ENCODE measurements around the gene TPSAB1.
"Not testable (repeated sequence)": the region's sequence is repeated elsewhere in the genome, so short reads cannot be mapped to it uniquely, and the experiment has no call there.

TPSAB1 gene

DNA sequence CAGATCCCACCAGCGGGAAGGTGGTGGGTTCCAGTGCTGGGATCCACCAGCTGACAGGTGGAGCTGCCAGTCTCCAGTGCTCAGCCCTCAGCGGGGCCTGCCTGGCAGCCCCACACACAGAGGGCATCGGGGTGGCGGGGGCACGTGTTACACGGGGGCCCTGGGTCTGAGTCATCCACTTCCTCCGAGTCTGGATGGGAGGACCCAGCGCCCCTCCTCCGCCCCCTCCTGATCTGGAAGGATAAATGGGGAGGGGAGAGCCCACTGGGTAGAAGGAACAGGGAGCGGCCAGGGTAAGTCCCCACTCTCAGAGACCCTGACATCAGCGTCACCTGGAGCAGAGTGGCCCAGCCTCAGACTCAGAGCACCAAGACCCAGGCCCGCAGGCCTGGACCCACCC, at the start of gene TPSAB1:
TPSAB1 (plus strand) TSS at position 270 of the 400 bp plus-strand sequence. CDS start 234 bp downstream, outside the sequence.
- not testable (repeated sequence) for DNase-seq

DNA sequence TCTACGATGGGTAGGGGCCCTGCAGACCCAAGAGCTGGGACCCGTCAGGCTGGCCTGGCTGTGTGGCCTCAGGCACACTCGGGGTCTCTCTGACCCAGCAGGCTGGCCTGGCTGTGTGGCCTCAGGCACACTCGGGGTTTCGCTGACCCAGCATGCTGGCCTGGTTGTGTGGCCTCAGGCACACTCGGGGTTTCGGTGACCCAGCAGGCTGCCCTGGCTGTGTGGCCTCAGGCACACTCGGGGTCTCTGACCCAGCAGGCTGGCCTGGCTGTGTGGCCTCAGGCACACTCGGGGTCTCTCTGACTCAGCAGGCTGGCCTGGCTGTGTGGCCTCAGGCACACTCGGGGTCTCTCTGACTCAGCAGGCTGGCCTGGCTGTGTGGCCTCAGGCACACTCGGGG, 49.7 kb upstream of the TPSAB1 start:
- not testable (repeated sequence) for DNase-seq

DNA sequence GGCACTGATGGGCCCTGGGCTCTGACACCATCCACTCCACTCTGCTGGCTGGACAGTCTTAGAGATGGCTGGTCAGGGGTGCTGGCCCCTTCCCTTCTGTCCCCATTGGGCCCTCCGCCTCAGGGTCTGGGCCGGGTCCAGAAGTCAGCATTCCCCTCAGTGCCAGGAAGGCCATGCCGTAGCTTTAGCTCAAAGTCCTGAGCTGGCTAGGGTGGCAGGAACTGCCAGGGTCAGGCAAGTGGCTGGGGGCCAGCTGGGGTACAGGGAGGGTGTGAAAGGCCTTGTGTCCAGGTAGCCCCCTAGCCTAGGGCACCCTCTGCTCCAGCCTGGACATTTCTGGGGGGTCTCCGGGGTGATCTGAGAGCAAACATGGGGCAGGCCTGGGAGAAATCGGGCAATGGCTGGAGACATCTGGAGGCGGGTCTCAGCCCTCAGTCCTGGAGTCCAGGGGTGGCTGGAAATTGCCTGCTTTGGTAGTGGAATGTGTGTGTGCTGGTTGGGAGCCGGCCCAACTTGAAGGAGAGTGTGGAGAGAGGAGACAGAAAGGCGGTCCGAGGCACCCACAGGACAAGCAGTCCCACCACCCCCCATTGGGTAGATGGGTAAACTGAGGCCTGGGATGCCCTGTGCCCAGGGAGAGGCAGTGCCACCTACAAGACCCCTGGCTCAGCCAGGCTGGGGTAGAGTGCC, 48.0 kb upstream of the TPSAB1 start:
- DNase-seq, result no peak

DNA sequence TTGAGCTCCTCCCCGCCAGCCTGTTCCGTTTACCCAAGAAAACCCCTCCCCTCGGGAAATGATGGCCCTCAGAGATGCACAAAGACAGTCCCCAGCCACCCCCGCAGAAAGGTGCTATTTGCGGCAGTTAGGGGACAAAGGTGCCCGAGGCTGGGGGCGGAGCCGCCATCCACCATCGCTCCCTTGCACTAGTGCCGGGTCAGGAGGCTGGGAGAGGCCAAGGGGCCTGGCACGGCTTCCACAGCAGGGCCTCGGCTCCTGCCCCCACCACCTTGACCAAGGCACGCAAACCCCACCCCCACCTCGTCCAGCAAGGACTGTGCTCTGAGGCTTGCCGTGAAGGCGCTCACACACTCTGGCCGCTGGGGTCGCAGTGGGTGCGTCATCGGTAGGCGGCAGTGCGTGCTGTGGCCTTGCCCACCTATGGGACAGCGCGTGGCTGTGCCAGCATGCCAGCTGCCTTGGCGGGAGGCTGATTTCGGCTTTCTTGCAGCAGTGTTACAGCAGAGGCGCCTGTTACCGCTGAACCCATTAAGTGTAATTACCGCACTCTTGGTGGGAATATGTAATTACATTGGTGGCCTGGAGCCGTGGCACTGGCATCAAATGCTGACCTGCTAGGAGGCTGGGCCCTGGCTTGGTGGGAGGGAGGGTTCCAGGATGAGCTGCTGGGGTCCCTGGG, 47.2 kb upstream of the TPSAB1 start:
- no peak for DNase-seq

DNA sequence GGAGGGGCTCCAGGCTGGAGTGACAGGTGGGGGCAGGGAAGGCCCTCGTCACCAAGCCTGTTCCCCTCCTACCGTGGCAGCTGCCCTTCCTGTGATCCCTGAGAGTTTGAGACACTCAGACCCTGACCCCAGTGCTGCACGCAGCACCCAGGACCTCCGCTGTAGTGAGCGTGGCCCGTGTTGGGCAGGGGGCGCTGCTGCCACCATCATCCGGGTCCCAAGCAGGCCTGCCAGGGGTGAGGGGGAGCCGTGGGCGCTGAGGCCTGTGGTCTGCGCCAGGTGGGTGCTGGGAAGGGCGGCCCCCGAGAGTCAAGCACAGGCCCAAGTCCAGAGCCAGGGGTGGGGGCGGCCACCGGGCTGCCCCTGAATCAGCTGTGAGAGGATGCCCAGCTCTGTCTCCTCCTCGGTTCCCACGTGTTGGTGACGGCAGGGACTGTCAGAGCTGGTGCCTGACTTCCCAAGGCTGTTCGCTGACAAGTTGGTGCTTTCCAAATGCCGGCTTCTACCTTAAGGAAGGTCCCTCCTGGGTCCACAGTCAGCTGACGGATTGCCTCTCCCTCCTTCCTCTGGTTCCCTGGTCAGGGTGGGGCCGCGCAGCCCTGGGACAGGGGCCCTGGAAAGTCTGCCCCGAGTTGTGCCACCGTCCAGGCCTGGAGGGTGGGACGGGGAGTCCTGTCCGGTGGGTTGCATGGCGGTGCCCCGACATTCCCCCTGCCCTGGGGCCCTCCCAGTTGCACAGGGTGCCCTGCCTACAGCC, 46.5 kb upstream of the TPSAB1 start:
- DNase-seq, result no peak

DNA sequence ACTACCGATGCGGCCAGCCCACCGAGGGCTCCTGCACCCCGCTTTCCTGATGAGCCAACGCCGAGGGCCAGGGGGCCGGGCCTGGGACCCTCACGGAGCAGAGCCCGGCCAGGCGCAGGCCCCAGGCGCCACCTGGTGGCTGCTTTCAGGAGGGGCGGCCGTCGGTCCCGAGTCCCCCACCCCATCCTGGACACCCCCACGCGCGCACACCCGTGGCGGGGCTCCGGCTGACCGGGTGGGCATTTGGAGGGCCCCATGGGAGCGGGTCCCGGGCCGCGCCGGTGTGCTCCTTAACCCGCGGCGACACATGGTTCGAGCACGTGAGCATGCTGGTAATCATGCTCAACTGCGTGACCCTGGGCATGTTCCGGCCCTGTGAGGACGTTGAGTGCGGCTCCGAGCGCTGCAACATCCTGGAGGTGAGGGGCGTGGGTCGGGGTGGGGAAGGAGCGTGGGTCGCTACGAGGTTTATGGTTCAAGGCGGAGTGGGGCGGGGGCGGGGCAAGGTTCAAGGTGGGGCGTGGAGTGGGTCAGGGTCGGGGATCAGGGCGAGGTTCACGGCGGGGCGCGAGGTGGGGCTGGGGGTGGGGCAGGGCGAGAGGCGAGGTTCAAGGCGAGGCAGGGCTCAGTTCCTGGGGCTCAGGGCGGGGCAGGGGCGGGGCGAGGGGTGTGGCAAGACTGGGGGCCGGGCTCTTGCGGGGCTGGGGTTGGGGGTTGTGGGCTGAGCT, 45.7 kb upstream of the TPSAB1 start:
- DNase-seq, result no peak

DNA sequence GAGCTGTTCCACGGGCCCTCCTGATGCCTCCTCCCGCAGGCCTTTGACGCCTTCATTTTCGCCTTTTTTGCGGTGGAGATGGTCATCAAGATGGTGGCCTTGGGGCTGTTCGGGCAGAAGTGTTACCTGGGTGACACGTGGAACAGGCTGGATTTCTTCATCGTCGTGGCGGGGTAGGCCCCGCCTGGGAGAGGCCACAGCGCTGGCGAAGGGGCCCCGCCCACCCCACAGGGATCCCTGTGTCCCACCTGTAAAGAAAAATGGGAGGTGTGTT, 45.2 kb upstream of the TPSAB1 start:
- DNase-seq, result no peak

DNA sequence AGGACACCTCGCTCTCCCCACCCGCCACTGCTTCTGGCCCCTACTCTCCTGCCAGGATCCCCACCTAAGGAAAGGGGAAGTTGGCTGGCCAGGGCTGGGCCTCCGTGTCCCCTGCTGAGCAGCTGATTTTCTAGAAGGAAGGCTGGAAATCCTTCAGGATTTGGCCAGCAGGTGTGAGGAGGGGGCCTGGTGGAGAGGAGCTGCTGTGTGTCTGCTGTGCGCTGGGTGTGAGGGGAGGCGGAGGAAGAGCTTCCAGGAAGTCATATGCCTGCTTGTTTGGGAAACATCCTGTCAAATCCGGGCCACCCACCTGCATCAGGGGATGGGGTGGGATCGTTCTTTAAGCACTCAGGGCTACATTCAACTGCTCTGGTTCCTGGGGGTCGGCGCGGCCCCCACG, 44.0 kb upstream of the TPSAB1 start:
- DNase-seq, result no peak

DNA sequence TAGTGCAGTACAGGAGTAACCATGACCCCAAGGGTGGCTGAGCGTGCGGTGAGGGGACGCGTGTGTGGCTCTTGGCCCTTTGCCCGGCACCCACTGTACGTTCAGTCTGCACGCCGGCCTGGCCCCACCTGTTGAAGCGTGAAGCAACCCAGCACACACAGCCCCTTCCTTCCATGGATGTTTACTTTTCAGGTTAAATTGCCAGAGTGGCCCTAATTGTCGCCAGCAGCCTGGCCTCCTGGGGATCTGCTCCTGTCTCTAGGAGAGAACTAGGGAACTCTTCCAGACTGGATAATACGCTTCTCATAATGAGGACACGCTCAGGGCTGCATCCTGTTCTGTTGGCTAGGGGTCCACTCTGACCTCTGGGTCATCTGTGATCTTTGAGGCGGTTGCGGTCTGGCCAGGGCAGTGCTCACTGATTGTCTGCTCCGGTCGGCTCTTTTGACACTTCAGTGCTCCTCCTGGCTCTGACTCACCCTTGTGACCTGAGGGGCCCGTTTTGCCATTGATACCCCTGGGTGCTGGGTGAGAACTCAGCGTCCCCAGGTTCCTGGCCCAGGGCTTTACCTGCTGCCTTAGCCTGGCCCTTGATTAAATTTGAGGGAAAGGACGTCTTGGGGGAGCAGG, 43.2 kb upstream of the TPSAB1 start:
- DNase-seq, result no peak

DNA sequence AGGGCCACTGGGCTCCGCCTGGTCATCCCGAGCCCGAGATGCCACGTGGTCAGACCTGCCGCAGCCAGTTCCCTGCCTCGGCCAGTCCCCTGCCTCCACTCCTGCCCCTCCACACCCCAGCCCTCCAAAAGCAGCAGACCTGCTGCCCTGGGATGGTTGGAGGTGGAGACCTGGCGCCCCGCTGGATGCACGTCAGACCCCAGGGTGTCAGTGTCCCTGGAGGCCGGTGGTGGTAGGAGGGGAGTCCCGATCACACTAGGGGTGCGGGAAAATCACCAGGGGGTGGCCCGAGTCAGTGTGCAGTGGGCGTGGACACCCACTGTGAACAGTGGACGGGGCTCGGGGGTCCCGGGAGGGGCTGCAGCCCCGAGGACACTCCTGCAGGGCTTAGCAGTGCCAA, 42.3 kb upstream of the TPSAB1 start:
- no peak for DNase-seq

DNA sequence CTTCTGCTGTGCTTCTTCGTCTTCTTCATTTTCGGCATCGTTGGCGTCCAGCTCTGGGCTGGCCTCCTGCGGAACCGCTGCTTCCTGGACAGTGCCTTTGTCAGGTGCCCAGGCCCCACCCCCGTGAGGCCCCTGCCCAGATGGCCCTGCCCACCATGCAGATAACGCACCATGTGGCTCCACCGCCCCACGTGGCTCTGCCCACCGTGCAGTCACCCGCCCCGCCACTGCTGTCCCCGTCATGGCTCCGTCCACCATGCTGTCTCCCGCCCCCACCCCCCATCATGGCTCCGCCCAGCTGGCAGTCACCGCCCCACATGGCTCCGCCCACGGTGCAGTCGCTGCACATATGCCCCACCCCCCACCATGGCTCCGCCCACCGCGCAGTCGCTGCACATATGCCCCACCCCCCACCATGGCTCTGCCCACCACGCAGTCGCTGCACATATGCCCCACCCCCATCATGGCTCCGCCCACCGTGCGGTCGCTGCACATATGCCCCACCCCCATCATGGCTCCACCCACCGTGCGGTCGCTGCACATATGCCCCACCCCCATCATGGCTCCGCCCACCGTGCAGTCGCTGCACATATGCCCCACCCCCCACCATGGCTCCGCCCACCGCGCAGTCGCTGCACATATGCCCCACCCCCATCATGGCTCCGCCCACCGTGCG, 41.7 kb upstream of the TPSAB1 start:
- not testable (repeated sequence) for DNase-seq

DNA sequence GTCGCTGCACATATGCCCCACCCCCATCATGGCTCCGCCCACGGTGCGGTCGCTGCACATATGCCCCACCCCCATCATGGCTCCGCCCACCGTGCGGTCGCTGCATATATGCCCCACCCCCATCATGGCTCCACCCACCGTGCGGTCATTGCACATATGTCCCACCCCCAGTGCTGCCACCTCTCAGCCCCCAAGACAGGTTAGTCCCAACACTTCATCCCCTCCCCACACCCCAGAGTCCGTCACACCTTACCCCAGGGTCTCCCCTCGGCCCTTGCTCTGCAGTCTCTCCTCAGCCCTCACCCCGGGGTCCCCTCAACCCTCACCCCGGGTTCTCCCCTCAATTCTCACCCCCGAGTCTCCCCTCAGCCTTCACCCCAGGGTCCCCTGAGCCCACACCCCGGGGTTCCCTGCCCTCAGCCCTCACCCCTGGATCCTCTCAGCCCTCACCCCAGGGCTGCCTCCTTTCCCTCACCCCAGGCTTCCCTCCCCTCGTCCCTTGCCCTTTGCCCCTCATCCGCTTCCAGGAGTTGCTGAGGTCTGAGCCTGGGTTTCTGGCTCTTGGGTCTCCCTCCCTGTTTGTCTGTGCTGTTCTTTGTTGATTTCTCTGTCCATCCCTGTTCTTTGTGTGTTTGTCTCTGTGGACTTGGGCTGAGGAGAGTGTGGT, 41.0 kb upstream of the TPSAB1 start:
- DNase-seq, result no peak

DNA sequence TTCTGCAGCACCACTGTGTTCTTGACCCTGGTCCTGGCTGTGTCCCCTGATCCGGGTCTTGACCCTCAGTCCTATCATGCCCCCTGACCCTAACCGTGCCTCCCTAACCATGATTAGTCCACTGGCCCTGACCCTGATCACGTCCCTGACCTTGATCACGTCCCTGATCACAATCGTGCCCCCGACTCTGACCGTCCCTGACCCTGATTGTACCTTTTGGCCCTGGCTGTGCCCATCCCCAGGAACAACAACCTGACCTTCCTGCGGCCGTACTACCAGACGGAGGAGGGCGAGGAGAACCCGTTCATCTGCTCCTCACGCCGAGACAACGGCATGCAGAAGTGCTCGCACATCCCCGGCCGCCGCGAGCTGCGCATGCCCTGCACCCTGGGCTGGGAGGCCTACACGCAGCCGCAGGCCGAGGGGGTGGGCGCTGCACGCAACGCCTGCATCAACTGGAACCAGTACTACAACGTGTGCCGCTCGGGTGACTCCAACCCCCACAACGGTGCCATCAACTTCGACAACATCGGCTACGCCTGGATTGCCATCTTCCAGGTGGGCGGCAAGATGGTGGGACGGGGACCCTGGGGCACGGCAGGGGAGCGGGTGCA, 40.4 kb upstream of the TPSAB1 start:
- DNase-seq, result no peak

DNA sequence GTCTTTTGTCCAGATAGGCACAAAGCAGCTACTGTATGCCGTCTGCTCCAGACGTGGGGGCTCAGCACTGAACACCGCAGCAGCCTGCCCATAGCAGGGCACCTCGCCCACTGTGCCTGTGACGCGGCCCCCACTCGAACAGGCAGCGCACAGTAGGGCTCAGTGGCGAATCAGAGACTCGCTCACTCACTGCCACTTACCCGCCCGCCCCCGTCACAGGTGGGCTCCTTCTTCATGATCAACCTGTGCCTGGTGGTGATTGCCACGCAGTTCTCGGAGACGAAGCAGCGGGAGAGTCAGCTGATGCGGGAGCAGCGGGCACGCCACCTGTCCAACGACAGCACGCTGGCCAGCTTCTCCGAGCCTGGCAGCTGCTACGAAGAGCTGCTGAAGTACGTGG, 39.1 kb upstream of the TPSAB1 start:
- DNase-seq, result no peak

DNA sequence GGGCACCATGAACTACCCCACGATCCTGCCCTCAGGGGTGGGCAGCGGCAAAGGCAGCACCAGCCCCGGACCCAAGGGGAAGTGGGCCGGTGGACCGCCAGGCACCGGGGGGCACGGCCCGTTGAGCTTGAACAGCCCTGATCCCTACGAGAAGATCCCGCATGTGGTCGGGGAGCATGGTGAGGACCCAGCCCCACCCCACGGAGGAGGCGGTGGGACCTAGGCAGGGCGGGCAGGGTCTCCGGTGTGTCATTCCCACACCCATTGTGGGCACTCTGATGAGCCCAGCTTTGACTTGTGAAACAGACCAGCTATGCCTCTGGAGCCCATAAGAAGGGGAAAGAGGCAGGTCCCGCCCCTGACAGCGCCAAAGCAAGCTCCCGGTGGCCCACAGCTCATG, 38.2 kb upstream of the TPSAB1 start:
- no peak for DNase-seq

DNA sequence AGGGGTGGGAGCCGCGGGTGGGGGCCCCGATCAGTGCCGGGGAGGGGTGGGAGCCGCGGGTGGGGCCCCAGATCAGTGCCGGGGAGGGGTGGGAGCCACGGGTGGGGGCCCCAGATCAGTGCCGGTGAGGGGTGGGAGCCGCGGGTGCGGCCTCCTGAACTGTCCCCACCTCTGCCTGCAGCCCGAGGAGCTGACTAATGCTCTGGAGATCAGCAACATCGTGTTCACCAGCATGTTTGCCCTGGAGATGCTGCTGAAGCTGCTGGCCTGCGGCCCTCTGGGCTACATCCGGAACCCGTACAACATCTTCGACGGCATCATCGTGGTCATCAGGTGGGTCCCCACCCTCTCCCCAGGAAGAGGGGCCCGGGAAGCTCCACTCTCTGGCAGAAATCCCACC, 35.6 kb upstream of the TPSAB1 start:
- no peak for DNase-seq

DNA sequence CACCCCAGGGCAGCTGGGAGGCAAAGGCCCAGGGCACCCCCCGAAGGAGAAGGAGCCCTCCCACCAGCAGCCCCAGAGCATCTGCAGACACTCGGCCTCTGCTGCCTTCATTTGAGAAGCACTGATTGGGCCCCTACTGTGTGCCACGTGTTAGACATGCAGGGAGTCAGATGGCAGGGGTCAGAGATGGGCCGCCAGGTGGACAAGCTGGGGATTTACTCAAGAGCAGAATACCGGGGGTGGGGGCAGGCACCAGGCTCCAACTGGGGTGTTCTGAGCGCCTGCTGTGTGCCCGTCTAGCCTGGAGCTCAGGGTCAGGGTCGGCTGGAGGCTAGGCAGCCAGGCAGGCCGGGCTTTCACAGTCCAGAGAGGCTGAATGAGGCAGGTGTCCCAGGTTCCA, 34.2 kb upstream of the TPSAB1 start:
- no peak for DNase-seq

DNA sequence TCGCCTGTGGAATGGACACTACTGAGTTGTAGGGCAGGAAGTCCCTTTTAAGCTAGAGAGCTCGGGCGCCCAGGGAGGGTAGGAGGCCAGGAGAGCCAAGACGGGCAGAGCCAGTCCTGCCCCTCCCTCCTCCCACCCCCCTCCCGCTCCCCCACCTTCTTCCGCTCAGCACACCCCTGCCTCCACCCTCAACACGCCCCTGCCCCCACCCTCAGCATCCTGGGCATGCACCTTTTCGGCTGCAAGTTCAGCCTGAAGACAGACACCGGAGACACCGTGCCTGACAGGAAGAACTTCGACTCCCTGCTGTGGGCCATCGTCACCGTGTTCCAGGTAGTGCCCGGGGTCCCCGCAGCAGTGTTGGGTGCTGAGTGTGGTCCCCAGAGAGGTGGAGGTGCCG, 33.7 kb upstream of the TPSAB1 start:
- no peak for DNase-seq

DNA sequence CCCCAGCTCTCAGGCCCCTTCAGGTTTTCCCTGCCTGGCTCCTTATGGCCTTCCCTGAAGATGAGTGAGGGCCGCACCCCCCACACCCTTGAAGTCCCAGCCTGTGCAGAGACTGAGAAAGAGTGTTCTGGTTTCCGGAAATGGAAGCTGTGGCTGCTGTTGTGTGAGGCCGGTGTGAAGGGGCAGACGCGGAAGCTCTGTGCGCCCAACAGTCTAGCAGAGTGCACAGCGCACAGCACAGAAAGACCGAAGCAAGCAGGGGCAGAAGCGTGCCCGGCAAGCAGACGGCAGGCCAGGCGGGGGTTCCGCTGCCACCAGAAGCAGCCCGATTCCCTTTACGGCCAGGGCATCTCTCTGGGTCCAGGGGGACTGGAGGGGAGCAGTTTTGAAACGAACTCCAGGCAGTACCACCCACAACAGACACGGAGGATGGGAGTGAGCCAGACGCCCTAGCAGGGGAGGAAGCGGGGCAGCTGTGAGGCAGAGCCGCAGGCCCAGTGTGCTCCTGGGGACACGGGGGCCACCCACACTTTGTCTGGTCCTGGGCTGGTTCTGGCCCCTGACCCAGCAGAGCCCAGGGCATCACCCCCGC, 32.2 kb upstream of the TPSAB1 start:
- no peak for DNase-seq

DNA sequence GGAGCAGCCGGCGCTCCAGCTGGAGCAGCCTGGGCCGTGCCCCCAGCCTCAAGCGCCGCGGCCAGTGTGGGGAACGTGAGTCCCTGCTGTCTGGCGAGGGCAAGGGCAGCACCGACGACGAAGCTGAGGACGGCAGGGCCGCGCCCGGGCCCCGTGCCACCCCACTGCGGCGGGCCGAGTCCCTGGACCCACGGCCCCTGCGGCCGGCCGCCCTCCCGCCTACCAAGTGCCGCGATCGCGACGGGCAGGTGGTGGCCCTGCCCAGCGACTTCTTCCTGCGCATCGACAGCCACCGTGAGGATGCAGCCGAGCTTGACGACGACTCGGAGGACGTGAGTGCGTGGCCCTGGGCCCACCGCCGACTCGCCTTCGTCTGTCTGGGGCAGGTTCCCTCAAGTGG, 31.4 kb upstream of the TPSAB1 start:
- no peak for DNase-seq

DNA sequence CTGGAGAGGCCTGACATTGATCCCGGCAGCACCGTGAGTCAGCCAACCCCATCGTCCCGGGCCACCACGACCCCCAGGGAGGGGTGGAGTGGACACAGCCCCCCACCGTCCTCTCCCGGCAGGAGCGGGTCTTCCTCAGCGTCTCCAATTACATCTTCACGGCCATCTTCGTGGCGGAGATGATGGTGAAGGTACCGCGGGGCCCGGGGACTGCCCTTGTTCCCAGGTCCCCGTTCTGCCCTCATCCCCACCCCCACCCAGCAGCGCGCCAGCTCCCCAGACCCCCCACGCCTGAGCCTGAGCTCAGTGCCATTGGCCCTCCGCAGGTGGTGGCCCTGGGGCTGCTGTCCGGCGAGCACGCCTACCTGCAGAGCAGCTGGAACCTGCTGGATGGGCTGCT, 30.0 kb upstream of the TPSAB1 start:
- no peak for DNase-seq
